ENCODE results near the gene CAND2. TPM values are rescaled to one million over a fixed set of nuclear protein-coding genes. Genes with fewer than 3 reads are reported as not detected.

Gene CAND2
- polyA plus RNA-seq, 1 of the 3 experiments (the other 2 are of a cell fraction): 1.5 TPM

DNA sequence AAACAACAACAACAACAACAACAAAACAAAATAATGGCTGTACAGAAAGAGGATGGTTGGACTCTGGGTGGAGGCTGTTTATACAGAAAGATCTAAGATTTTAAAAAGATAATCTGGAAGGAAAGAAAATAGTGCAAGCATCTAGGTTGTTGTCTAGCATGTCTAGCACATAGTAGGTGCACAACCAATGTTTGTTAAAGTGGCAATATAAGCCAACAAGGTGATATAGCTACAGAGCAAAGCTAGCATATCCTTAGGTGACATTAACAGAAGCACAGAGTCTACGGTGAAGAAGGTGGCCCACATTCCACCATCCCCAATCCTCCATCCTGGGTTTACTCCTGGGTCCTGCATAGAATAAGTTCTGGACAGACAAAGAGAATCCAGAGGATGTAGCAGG lies 42.2 kb upstream of the CAND2 start (continued):
- TF ChIP-seq, protein P1, sequence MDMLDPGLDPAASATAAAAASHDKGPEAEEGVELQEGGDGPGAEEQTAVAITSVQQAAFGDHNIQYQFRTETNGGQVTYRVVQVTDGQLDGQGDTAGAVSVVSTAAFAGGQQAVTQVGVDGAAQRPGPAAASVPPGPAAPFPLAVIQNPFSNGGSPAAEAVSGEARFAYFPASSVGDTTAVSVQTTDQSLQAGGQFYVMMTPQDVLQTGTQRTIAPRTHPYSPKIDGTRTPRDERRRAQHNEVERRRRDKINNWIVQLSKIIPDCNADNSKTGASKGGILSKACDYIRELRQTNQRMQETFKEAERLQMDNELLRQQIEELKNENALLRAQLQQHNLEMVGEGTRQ (IDR thresholded peaks at IDR 0.05; ENCODE audit: borderline replicate concordance, low read depth, low read length): no peak
- no peak for TF ChIP-seq ELF1 (IDR thresholded peaks at IDR 0.05)
- TF ChIP-seq RFX5 (IDR thresholded peaks at IDR 0.05; ENCODE audit: low read length): no peak

DNA sequence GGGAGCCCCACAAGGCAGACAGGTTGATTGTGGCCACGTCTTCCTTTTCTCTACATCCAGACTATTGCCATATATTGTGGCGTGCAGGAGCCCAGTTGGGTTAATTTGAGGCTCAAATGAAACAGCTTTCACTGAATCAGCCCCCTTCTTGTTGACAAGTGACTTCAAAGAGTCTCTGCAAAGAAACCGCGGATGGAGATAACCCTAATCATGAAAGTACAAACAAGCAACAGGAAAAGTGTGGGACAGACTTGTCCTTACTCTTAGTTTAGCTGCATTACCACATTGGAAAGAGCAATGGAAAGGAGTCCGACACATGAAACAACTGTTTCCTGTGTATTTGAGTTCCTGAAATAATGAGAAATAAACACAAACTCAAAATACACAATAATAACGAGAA lies 40.7 kb upstream of the CAND2 start:
- Histone ChIP-seq H3F3A (replicated peaks; ENCODE audit: insufficient read depth) (peaks cover 6% of the 10 kb centered on the region), H3K27me3 (ENCODE audit: insufficient read depth) (no peaks in the 10 kb centered on the region), H3K9me2 (no peaks in the 10 kb centered on the region), H3K36me3 (replicated peaks in 1 of 2; ENCODE audit: control insufficient read depth in 1 of 2, insufficient read depth in 2 of 2, low read length in 1 of 2) (no peaks in the 10 kb centered on the region), H3K9me3 (no peaks in the 10 kb centered on the region), H3K79me2 (ENCODE audit: insufficient read depth) (no peaks in the 10 kb centered on the region), H3K9ac (no peak overlapping the region), H4K20me1 (ENCODE audit: insufficient read depth) (no peaks in the 10 kb centered on the region), H3K4me2 (no peak overlapping the region), H3K4me3 (ENCODE audit: low read depth in 2 of 2, low read length in 1 of 2) (no peak overlapping the region), H3K27ac (ENCODE audit: low read depth in 2 of 2, low read length in 1 of 2) (no peak overlapping the region), H3K4me1 (ENCODE audit: control insufficient read depth in 1 of 2, insufficient read depth in 2 of 2, low read depth in 1 of 2, low read length in 1 of 2) (peaks cover 7 to 14% of the 10 kb centered on the region in 2 experiments; a peak in 3 of 4 replicates), H2AFZ (ENCODE audit: low read depth) (no peak overlapping the region)
- no peak for DNase-seq
- TF ChIP-seq MXI1 (IDR thresholded peaks at IDR 0.05; ENCODE audit: low read depth, low read length) (no peak), JUND (IDR thresholded peaks at IDR 0.05) (no peak), EZH2phosphoT487 (IDR thresholded peaks at IDR 0.05; ENCODE audit: borderline replicate concordance, low read depth) (no peak), EP300 (IDR thresholded peaks at IDR 0.05; ENCODE audit: borderline replicate concordance in 1 of 2, low read depth in 1 of 2, low read length in 1 of 2) (no peak), ELF1 (IDR thresholded peaks at IDR 0.05) (no peak), RFX5 (IDR thresholded peaks at IDR 0.05; ENCODE audit: low read length) (no peak), MEF2A (IDR thresholded peaks at IDR 0.05; ENCODE audit: borderline replicate concordance, low read depth) (no peak), GABPA (IDR thresholded peaks at IDR 0.05; ENCODE audit: low read depth) (no peak), TEAD4 (IDR thresholded peaks at IDR 0.05; ENCODE audit: borderline replicate concordance, insufficient read depth) (no peak), GATA2 (CRISPR knock-in tag; IDR thresholded peaks at IDR 0.05) (no peak), SMC3 (IDR thresholded peaks at IDR 0.05; ENCODE audit: low read depth, low read length) (no peak), FOXM1 (IDR thresholded peaks at IDR 0.05; ENCODE audit: low read depth) (no peak), POLR2AphosphoS5 (IDR thresholded peaks at IDR 0.05; ENCODE audit: low read depth, low read length) (no peak), CHD2 (IDR thresholded peaks at IDR 0.05; ENCODE audit: low read length, partially characterized antibody) (no peak)
- TF ChIP-seq, protein P2, sequence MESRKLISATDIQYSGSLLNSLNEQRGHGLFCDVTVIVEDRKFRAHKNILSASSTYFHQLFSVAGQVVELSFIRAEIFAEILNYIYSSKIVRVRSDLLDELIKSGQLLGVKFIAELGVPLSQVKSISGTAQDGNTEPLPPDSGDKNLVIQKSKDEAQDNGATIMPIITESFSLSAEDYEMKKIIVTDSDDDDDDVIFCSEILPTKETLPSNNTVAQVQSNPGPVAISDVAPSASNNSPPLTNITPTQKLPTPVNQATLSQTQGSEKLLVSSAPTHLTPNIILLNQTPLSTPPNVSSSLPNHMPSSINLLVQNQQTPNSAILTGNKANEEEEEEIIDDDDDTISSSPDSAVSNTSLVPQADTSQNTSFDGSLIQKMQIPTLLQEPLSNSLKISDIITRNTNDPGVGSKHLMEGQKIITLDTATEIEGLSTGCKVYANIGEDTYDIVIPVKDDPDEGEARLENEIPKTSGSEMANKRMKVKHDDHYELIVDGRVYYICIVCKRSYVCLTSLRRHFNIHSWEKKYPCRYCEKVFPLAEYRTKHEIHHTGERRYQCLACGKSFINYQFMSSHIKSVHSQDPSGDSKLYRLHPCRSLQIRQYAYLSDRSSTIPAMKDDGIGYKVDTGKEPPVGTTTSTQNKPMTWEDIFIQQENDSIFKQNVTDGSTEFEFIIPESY (IDR thresholded peaks at IDR 0.05; ENCODE audit: borderline replicate concordance, low read depth): no peak
- TF ChIP-seq, protein P1 (IDR thresholded peaks at IDR 0.05; ENCODE audit: borderline replicate concordance, low read depth, low read length): no peak
- TF ChIP-seq, protein P3, sequence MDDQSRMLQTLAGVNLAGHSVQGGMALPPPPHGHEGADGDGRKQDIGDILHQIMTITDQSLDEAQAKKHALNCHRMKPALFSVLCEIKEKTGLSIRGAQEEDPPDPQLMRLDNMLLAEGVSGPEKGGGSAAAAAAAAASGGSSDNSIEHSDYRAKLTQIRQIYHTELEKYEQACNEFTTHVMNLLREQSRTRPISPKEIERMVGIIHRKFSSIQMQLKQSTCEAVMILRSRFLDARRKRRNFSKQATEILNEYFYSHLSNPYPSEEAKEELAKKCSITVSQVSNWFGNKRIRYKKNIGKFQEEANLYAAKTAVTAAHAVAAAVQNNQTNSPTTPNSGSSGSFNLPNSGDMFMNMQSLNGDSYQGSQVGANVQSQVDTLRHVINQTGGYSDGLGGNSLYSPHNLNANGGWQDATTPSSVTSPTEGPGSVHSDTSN (IDR thresholded peaks at IDR 0.05): no peak
- WGBS (ENCODE audit: low lambda C conversion rate): 84% methylated on average over 6 of the region's 6 CpGs
- POLR2A ChIA-PET: no interaction called here
- CTCF ChIA-PET: no interaction called here
